Heart left ventricle (tissue), 13 donors: ENCODE measurements around the gene TBC1D22B.

Experiments
- CTCF ChIP-seq, 12 donors: fragments of 200-600 bp; sonication (generic) in 4 of 12; IDR thresholded peaks; one replicate each; pipeline versions ENCODE4 v1.5.0 to v1.8.0; 2018 to 2022; ENCODE audit warnings: antibody characterized with exemption in 12 of 12, mild to moderate bottlenecking in 5 of 12
- POLR2A ChIP-seq, 2 donors: fragments of 450-650 bp; IDR thresholded peaks; one replicate each; pipeline ENCODE4 v1.6.1; 2017; ENCODE audit warnings: antibody characterized with exemption in 2 of 2, mild to moderate bottlenecking in 2 of 2, moderate library complexity in 2 of 2
- donor health status: ischemic (EF 13 %, LVEDD 7.1; RV severe dilation, severe dysfunction).
- donor health status: DM: no; HTN: yes; CAD: no.
- donor health status: DM: no; HTN: no; CAD: no.
- donor health status: ischemic (EF 25% LVEDD 6.9; RV normal size, moderate dysfunction).
- donor health status: ischemic (EF 25% LVEDD 5.7; RV mildly dilated, moderate dysfunction).
- donor health status: ischemic (EF 35%, LVEDD 5.7; RV mildly dilated, moderate dysfunction).
- donor health status: nonischemic (EF 11% LVEDD 7.7; RV severe dilation, severe dysfunction).
- donor health status: DM: yes; HTN: yes; CAD: no.
- donor health status: PGD.
- donor health status: ischemic (EF 29% LVEDD 5.4; RV normal size, mild dysfunction).
- donor health status: nonischemic (EF 23%, LVEDD 6.1; RV moderate dilation, normal function).

GRCh38 chr6:37275350-37275749, 17.8 kb downstream of the TBC1D22B start:
- TF ChIP-seq CTCF (IDR thresholded peaks at IDR 0.05) (no peak), POLR2A (IDR thresholded peaks at IDR 0.05) (no peak)
